Endothelial cell (in vitro differentiated cells): ENCODE data around the gene MCM3AP. TPM values are rescaled to one million over a fixed set of nuclear protein-coding genes. Genes with fewer than 3 reads are reported as not detected.
A peak's percentile ranks its signal among the peaks of the same experiment; 100 is the strongest.

Experiments
- DNase-seq: peaks from one replicate; pipeline ENCODE4 v3.0.0; 2021; ENCODE audit warnings: low spot score
- H3K27ac Mint-ChIP-seq: one replicate; pipeline ENCODE4 v1.8.0; 2021; ENCODE audit warnings: mixed read lengths, inconsistent platforms; ENCODE audit not compliant: unreplicated experiment
- H3K27me3 Mint-ChIP-seq: one replicate; pipeline ENCODE4 v1.8.0; 2021; ENCODE audit warnings: mild to moderate bottlenecking, moderate library complexity, mixed read lengths, inconsistent platforms; ENCODE audit not compliant: unreplicated experiment
- H3K36me3 Mint-ChIP-seq: one replicate; pipeline ENCODE4 v1.8.0; 2021; ENCODE audit warnings: mild to moderate bottlenecking, low read depth, mixed read lengths, inconsistent platforms; ENCODE audit not compliant: unreplicated experiment
- H3K4me1 Mint-ChIP-seq: one replicate; pipeline ENCODE4 v1.8.0; 2021; ENCODE audit warnings: mild to moderate bottlenecking, mixed read lengths, inconsistent platforms; ENCODE audit not compliant: unreplicated experiment
- H3K4me3 Mint-ChIP-seq: one replicate; pipeline ENCODE4 v1.8.0; 2021; ENCODE audit warnings: mild to moderate bottlenecking, mixed read lengths, inconsistent platforms; ENCODE audit not compliant: unreplicated experiment
- H3K9me3 Mint-ChIP-seq: one replicate; pipeline ENCODE4 v1.8.0; 2021; ENCODE audit warnings: mixed read lengths, inconsistent platforms; ENCODE audit not compliant: unreplicated experiment
- total RNA-seq: library from RNA; stranded (reverse); fragmentation: NEBNext Ultra II Directional; extraction: Animal tissue kit (Norgen Biotek cat#: 25700); gene quantifications from one replicate; pipeline ENCODE4 v1.2.1, GENCODE V29; 2021; ENCODE audit not compliant: unreplicated experiment
- TF ChIP-seq, protein P1 (sequence below): fragments of 200-600 bp; sonication (generic); IDR thresholded peaks from one replicate; pipeline ENCODE4 v1.5.0; 2021; ENCODE audit warnings: antibody characterized with exemption; ENCODE audit not compliant: unreplicated experiment

The MCM3AP gene
- total RNA-seq, 1 donor from 2014 or later = 92.1 TPM

DNA sequence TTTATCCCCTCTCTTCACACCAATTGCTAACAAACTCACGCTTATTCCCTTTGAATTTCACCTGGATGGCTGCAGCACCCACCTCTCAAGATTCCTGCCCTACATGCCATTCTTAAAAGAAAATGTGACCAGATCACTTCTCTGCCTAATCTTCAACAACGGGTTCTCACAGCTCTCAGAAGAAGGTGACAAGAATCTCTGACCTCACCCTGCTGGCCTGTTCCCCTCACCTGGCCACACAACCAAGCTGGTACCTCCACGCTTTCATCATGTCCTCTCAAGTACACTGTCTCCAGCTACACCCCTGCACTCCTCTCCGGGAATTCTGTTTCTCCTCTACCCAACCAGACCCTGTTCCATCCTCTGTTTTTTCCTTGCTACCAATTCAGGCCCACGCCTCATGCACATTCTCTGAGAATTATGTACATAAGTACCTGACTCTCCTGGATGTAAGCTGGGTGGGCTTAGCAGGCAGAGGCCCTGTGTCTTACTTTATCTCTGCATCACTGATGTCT is 50.9 kb downstream of the MCM3AP start:
- Mint-ChIP-seq H3K9me3 (no peaks in the 10 kb centered on the region), H3K27me3 (peaks cover 1% of the 10 kb centered on the region), H3K4me1 (peaks cover 5% of the 10 kb centered on the region), H3K36me3 (peaks cover 50% of the 10 kb centered on the region), H3K27ac (no peak overlapping the region), H3K4me3 (no peak overlapping the region)
- TF ChIP-seq, protein P1, sequence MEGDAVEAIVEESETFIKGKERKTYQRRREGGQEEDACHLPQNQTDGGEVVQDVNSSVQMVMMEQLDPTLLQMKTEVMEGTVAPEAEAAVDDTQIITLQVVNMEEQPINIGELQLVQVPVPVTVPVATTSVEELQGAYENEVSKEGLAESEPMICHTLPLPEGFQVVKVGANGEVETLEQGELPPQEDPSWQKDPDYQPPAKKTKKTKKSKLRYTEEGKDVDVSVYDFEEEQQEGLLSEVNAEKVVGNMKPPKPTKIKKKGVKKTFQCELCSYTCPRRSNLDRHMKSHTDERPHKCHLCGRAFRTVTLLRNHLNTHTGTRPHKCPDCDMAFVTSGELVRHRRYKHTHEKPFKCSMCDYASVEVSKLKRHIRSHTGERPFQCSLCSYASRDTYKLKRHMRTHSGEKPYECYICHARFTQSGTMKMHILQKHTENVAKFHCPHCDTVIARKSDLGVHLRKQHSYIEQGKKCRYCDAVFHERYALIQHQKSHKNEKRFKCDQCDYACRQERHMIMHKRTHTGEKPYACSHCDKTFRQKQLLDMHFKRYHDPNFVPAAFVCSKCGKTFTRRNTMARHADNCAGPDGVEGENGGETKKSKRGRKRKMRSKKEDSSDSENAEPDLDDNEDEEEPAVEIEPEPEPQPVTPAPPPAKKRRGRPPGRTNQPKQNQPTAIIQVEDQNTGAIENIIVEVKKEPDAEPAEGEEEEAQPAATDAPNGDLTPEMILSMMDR = no peak
- DNase-seq = no peak

DNA sequence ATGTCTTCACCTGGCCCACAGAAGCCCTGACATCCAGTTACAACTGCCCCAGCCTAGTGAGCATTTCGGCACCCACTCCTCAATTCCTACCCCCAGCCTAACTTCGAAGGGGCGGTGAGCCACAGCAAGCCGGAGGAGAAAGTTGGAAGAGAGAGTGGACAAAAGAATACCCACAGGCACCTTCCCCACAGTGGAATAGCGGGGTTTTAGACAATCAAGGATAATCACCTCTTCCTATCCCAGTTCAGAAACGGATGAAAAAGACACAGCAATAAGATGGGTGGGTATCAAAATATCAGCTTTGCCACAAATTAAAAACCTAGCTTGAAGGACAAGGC is 55.5 kb downstream of the MCM3AP start:
- H3K4me1 Mint-ChIP-seq = peaks cover 30% of the 10 kb centered on the region
- H3K27me3 Mint-ChIP-seq = peaks cover 1% of the 10 kb centered on the region
- no peaks in the 10 kb centered on the region for H3K9me3 Mint-ChIP-seq
- TF ChIP-seq, protein P1 = no peak
- no peak overlapping the region for H3K27ac Mint-ChIP-seq
- peaks cover 48% of the 10 kb centered on the region for H3K36me3 Mint-ChIP-seq
- DNase-seq = no peak
- peak overlapping the region; percentile 86 for H3K4me3 Mint-ChIP-seq

DNA sequence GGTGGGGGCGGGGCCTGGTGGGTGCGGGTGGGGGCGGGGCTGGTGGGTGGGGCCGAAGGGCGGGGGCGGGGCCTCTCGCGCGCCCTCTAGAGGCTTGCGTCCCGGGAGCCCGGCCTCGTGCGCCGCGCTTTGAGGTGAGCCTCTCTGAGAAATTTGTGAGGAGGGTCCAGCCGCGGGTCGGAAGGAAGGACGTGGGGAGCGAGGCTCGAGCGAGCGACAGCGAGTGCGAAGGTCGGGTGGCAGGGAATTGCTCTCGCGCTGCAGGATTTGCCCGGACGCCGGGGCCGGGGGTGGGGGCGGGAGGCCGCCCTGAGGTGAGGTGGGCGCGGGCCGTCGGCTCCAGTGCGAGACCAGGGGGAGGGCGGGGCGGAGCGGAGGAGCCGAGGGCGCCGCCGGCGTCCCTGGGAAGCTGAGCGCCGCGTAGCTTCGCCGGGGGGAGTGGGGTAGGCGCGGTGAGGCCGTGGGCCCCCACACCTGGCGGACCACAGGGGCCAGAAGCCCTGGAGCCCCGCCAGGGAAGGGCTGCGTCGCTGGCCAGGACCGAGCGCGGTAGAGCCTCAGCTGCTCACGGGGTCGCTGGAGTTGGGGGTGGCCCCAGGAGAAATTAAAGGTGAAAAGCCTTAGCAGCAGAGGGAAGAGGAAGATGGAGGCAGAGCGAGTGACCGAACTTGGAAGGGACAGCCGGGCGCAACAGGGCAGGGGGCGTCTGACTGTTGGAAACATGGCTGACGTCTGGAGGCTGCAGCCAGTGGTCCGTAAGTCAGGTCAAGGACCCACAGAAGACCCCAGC is 56.1 kb downstream of the MCM3AP start:
- H3K9me3 Mint-ChIP-seq = no peaks in the 10 kb centered on the region
- peak overlapping the region; percentile 96 for H3K4me3 Mint-ChIP-seq
- DNase-seq = no peak

DNA sequence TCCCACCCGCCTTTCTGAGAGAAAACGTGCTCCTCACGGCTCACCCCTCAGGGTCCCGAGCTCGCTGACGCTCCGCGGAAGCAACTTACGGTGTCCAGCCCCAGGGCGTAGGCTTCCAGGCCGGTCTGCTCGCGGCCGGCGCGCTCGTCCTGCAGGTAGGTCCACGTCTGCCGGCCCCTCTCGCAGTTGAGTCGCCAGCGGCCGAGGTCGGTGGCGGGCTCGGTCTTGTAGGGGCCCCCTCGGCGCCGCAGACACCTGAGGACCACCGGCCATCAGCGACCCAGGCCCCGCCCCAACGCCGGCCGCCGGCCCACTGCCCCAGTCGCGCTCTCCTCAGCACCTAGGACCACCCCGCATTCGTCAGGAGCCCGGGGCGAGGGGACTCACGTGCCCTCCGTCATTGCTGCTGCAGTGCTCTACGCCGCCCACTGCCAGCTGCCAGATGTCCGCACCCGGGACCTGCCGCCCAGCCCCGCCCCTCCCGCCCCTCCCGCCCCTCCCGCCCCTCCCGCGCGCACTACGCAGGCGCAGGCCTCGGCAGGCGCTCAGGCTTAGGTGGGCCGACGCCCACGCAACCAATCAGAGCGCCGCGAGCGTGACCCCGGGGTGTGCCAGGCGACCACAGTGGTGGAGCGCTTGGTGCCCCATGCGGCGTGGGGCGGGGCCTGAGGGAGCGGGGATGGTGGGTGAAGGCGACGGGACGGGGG is 56.9 kb downstream of the MCM3AP start, which contains the start of gene LSS:
LSS (minus strand) TSS at position 430 of the 707 bp plus-strand sequence; CDS start at position 401, 29 bp downstream.
- Mint-ChIP-seq H3K27ac (no peak within 1 kb of the TSS), H3K4me3 (peak within 1 kb of the TSS; percentile 96), H3K9me3 (no peaks in the 10 kb centered on the region), H3K27me3 (peaks cover 1% of the 10 kb centered on the region), H3K36me3 (peaks cover 40% of the 10 kb centered on the region), H3K4me1 (peaks cover 30% of the 10 kb centered on the region)
- TF ChIP-seq, protein P1 = no peak
- DNase-seq = peak; percentile 99

More for the DNA sequence above, 56.1 kb downstream of the MCM3AP start:
- Mint-ChIP-seq H3K27ac (no peak overlapping the region), H3K27me3 (peaks cover 1% of the 10 kb centered on the region), H3K4me1 (peaks cover 30% of the 10 kb centered on the region), H3K36me3 (peaks cover 43% of the 10 kb centered on the region)
- TF ChIP-seq, protein P1 = peak; percentile 55
